A673 (cell line): ENCODE data around the gene VANGL2.

Experiments
- CTCF ChIP-seq: fragments of 300-800, 200-600 bp; sonication (generic); conservative IDR thresholded peaks from 2 replicates; pipeline ENCODE4 v1.5.1; 2017; ENCODE audit warnings: low read depth, mild to moderate bottlenecking, antibody characterized with exemption, low read length, moderate library complexity, mixed read lengths
- EZH2 ChIP-seq: fragments of 200-600 bp; sonication (generic); IDR thresholded peaks from 2 replicates; pipeline ENCODE4 v1.6.1; 2017; ENCODE audit warnings: borderline replicate concordance, low read depth, mild to moderate bottlenecking, mixed read lengths, antibody characterized with exemption, low read length; ENCODE audit not compliant: poor library complexity, severe bottlenecking

DNA sequence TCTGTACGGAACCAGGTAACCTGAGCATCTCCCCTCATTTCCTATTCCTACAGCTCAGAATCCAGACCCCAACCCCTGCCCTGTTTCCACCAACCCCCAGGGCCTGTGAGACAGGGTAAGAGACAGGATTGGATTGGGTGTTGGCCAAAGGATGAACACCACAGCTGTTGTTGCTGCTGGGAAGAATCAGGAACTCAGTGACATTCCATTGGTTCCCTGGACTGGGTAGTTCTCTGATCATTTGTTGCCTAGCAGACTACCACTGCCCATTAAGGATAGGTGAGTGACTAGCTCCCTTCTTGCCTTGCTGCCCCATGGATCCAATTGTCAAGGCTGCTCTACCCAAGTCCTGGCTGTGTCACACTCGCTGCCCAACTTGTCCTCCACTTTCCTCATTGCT lies 47.1 kb upstream of the VANGL2 start:
- no peak for TF ChIP-seq CTCF
- TF ChIP-seq EZH2 = no peak
